Activated CD4-positive, alpha-beta T cell treated with anti-CD3 and anti-CD28 coated beads for 36 hours (primary cell): ENCODE measurements around the gene PHF21B. TPM values are rescaled to one million over a fixed set of nuclear protein-coding genes. Genes with fewer than 3 reads are reported as not detected.

Experiments used
- ATAC-seq: fragments of 200-7000 bp; cut with Tn5 transposase; one replicate; pipeline ENCODE4 v1.10.0; 2021; ENCODE audit warnings: mild to moderate bottlenecking, moderate library complexity
- CTCF ChIA-PET: fragments of 350-600 bp; sonication (Branson Sonifier 250); formaldehyde crosslinking; loops from one replicate; lab custom pipeline; 2021; ENCODE audit warnings: antibody characterized with exemption; lab: Charles Lee
- POLR2A ChIA-PET: fragments of 350-600 bp; sonication (Branson Sonifier 250); formaldehyde crosslinking; loops from one replicate; lab custom pipeline; 2021; ENCODE audit warnings: antibody characterized with exemption, inconsistent platforms; lab: Charles Lee
- DNase-seq: peaks from one replicate; pipeline ENCODE4 v3.0.0-alpha.2; 2020
- H3K27ac Mint-ChIP-seq: one replicate; pipeline ENCODE4 v1.8.0; 2021; ENCODE audit warnings: mixed read lengths
- H3K27me3 Mint-ChIP-seq: one replicate; pipeline ENCODE4 v1.8.0; 2021; ENCODE audit warnings: mixed read lengths
- H3K36me3 Mint-ChIP-seq: one replicate; pipeline ENCODE4 v1.8.0; 2021; ENCODE audit warnings: low read depth, mixed read lengths
- H3K4me1 Mint-ChIP-seq: one replicate; pipeline ENCODE4 v1.8.0; 2021; ENCODE audit warnings: mixed read lengths
- H3K4me3 Mint-ChIP-seq: one replicate; pipeline ENCODE4 v1.8.0; 2021; ENCODE audit warnings: mild to moderate bottlenecking, moderate library complexity, mixed read lengths
- H3K9me3 Mint-ChIP-seq: one replicate; pipeline ENCODE4 v1.8.0; 2021; ENCODE audit warnings: low read depth, mixed read lengths
- intact Hi-C, 2 experiments: fragments of 100-400 bp; cut with DNase I in 1 of 2; cut with micrococcal nuclease in 1 of 2; formaldehyde crosslinking; loops; one replicate each; pipeline versions ENCODE4 v1.14.2 to v1.15.1; 2022 to 2024; cut with DNase I, micrococcal nuclease
- total RNA-seq, 2 experiments: library from RNA; stranded (reverse); gene quantifications; one replicate each; pipeline ENCODE4 v1.2.3, GENCODE V29; 2021

PHF21B gene
- total RNA-seq, 2 experiments from 2014 or later = not detected

DNA sequence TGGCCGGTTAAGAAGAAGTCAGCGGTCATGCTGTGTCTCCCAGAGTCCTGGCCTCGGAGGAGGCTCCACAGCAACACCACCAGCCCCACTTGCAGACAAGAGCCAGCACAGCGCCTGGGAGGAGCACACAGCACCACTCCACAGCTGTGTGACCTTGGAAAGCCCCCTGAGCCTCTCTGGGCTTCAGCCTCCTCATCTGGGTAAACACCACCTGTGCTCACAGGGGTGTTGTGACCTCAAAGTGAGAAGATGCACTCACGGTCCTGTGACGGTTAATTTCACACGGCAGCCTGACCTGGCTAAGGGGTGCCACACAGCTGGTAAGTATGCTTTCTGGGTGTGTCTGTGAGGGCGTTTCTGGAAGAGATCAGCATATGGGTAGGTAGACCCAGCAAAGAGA, 54.7 kb downstream of the PHF21B start:
- Mint-ChIP-seq H3K4me1 (no peaks in the 10 kb centered on the region), H3K36me3 (no peaks in the 10 kb centered on the region), H3K27me3 (peaks cover 3% of the 10 kb centered on the region), H3K27ac (no peak overlapping the region), H3K4me3 (no peak overlapping the region), H3K9me3 (peaks cover 4% of the 10 kb centered on the region)
- POLR2A ChIA-PET = no interaction called here
- CTCF ChIA-PET = interaction anchor here (0.5 to 1.5 kb wide), 3 partner anchors 15 to 945 kb away, joined by 3 read pairs; no protein-coding TSS in a partner anchor
- ATAC-seq (no peak), DNase-seq (no peak)
- intact Hi-C loops = no loop called here

DNA sequence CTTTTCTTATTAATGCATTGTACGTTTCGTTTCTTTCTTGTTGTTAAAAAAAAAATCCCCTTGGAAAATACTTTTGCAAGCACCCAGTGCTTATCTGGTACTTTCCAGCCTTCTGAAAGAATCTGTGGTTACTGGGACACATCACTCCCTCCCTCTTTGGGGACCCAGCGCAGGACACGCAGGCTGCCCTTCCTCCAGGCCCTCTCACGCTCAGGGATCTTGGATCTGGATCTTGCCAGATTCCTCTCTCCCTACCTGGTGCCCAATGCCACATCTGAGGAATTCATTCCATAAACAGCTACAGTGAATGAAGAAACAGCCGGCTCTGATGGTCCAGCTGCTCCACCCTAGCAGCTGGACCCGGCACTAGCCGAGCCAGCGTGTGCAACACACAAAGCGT, 55.7 kb downstream of the PHF21B start:
- no peak overlapping the region for H3K4me3 Mint-ChIP-seq
- DNase-seq (no peak), ATAC-seq (no peak)
- H3K27ac Mint-ChIP-seq = no peak overlapping the region
- peaks cover 4% of the 10 kb centered on the region for H3K9me3 Mint-ChIP-seq
- H3K36me3 Mint-ChIP-seq = no peaks in the 10 kb centered on the region
- H3K4me1 Mint-ChIP-seq = no peaks in the 10 kb centered on the region
- intact Hi-C loops = no loop called here
- H3K27me3 Mint-ChIP-seq = peaks cover 3% of the 10 kb centered on the region
- CTCF ChIA-PET = interaction anchor here (0.6 to 1.5 kb wide), 3 partner anchors 13 to 21 kb away, joined by 3 to 4 read pairs (median 3); no protein-coding TSS in a partner anchor
- POLR2A ChIA-PET = no interaction called here

DNA sequence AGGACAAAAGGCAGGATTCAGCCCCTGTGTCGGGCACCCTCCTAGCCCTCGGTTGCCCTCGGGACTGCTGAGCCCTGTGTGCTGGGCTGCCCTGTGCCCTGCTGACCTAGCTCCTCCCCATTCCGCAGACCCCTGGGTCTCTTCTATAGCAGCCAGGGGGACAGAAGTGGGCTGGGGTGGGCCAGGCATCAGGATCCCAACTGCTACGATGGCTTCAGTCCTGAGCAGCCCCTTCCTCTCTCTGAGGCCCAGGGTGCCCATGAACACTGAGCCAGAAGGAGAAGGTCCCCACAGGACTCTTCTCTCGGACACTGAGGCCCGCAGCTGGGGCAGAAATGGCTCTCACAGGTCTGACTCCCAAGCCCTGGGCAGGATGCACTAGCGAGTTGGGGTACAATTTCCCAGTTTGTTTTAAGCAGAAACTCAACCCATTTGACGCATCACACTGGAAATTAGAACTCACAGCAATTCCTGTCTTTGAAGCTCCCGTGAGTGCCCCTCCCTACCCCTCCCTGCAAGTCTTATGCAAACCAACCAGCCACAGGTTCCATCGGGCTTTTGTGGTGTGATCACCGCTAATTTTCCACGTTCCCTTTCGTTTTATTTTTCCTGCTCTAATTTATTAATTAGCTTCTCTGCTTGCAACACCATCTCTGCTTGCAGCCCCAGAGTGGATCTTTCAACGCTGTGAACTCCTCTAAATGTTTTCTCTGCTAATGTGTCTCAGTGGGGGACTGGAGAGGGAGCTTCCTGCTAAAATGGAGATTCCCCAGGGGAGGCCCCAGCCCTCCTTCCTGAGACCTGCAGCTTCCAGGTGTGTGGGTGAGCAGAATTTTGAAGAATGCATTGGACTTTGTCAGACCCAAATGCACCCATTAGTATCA, 56.7 kb downstream of the PHF21B start:
- Mint-ChIP-seq H3K36me3 (no peaks in the 10 kb centered on the region), H3K27ac (no peak overlapping the region), H3K4me3 (no peak overlapping the region), H3K9me3 (peaks cover 4% of the 10 kb centered on the region), H3K4me1 (no peaks in the 10 kb centered on the region), H3K27me3 (no peaks in the 10 kb centered on the region)
- POLR2A ChIA-PET = no interaction called here
- CTCF ChIA-PET = interaction anchor here (0.6 to 1.3 kb wide), 2 partner anchors 22 to 738 kb away, joined by 3 to 4 read pairs; no protein-coding TSS in a partner anchor
- ATAC-seq (no peak), DNase-seq (no peak)
- intact Hi-C loops = no loop called here

DNA sequence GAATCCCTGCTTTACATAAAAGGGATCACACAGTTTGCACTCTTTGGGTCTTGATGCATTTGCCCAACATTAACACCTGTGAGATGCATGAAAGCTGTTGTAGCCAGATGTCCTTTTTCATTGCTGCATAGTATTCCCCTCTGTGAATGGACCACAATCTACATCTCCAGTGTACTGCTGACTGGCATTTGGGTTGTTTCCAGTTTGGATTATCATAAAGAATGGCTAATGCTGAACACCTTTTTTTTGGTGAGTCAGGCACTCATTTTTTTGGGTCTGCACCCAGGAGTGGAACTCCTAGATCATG, 58.3 kb downstream of the PHF21B start:
- no peak for DNase-seq
- Mint-ChIP-seq H3K4me1 (no peaks in the 10 kb centered on the region), H3K4me3 (no peak overlapping the region), H3K9me3 (peaks cover 4% of the 10 kb centered on the region), H3K36me3 (no peaks in the 10 kb centered on the region), H3K27ac (no peak overlapping the region), H3K27me3 (peaks cover 1% of the 10 kb centered on the region)
- intact Hi-C loops = no loop called here
- CTCF ChIA-PET = no interaction called here
- POLR2A ChIA-PET = no interaction called here
- ATAC-seq = no peak

DNA sequence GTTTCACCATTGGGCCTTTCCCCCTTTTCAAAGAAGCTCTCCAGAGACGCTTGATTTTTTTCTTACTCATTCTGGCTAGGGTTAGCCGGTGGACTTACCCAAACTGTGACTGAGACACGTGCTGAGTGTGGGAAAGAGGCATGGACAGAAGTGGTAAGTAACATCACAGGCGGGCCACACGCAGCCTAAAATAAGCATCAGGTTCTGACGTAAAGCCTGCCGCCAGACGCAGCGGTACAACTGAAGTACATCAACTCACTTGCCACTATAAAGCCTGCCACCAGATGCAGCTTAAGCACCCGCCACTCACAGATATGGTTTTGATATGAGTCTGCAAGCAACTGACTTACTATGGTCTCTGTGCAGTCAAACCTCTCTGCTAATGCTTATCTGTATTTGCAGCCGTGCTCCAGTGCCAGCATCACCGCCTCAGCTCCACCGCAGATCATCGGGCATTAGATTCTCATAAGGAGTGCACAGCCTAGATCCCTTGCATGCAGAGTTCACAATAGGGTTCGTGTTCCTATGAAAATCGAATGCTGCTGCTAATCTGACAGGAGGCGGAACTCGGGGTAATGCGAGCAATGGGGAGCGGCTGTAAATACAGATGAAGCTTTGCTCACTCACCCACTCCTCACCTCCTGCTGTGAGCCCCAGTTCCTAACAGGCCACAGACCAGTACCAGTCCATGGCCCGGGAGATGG, 58.8 kb downstream of the PHF21B start:
- no peak overlapping the region for H3K4me3 Mint-ChIP-seq
- H3K27me3 Mint-ChIP-seq = peaks cover 4% of the 10 kb centered on the region
- POLR2A ChIA-PET = interaction anchor here (0.6 kb wide), 1 partner anchor 210 kb away, joined by 3 read pairs; no protein-coding TSS in a partner anchor
- ATAC-seq (no peak), DNase-seq (no peak)
- no peaks in the 10 kb centered on the region for H3K36me3 Mint-ChIP-seq
- intact Hi-C loops = no loop called here
- CTCF ChIA-PET = no interaction called here
- no peak overlapping the region for H3K27ac Mint-ChIP-seq
- H3K9me3 Mint-ChIP-seq = peaks cover 4% of the 10 kb centered on the region
- no peaks in the 10 kb centered on the region for H3K4me1 Mint-ChIP-seq

DNA sequence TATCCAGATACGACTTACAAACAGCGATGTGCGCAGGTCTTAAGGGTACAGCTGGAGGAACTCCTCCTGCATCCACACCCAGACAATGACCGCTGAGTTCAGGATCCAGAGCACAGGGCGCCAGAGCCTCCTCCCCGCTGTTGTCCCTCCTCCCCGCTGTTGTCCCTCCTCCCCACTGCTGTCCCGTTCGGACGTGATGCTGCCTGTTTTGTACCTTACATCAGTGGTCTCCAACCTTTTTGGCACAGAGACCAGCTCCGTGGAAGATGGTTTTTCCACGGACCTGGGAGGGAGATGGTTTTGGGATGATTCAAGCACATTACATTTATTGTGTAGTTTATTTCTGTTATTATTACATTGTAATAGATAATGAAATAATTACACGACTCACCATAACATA, 62.0 kb downstream of the PHF21B start:
- DNase-seq (no peak), ATAC-seq (no peak)
- no peak overlapping the region for H3K27ac Mint-ChIP-seq
- H3K9me3 Mint-ChIP-seq = peaks cover 4% of the 10 kb centered on the region
- intact Hi-C loops = no loop called here
- H3K4me3 Mint-ChIP-seq = no peak overlapping the region
- peaks cover 4% of the 10 kb centered on the region for H3K27me3 Mint-ChIP-seq
- POLR2A ChIA-PET = interaction anchor here (0.7 kb wide), 1 partner anchor 537 kb away, joined by 4 read pairs; no protein-coding TSS in a partner anchor
- H3K36me3 Mint-ChIP-seq = no peaks in the 10 kb centered on the region
- CTCF ChIA-PET = interaction anchor here (0.7 kb wide), 1 partner anchor 13 kb away, joined by 4 read pairs; no protein-coding TSS in a partner anchor
- H3K4me1 Mint-ChIP-seq = no peaks in the 10 kb centered on the region

DNA sequence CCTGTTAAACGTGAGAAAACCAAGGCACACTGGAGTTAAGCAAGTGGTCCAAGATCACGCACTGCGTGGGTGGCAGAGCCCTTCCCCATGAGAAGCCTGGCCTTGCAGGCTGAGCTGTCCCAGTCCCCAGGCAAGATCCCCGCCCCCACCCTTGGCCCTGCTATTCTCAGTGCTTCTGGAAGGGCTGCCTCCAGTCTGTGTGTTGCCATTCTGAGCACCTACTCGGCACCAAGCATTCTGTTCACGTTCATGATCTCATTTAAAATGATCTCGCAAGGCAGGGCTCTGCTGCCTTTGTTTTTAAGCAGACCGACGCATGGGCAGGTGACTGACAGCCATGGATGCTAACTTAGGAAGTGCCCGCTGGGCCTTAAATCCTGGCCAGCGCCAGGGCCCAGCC, 62.8 kb downstream of the PHF21B start:
- Mint-ChIP-seq H3K27me3 (peaks cover 4% of the 10 kb centered on the region), H3K4me3 (no peak overlapping the region), H3K4me1 (no peaks in the 10 kb centered on the region), H3K27ac (no peak overlapping the region), H3K9me3 (peaks cover 4% of the 10 kb centered on the region), H3K36me3 (no peaks in the 10 kb centered on the region)
- ATAC-seq (no peak), DNase-seq (no peak)
- intact Hi-C loops = no loop called here
- ChIA-PET POLR2A (no interaction called here), CTCF (no interaction called here)

DNA sequence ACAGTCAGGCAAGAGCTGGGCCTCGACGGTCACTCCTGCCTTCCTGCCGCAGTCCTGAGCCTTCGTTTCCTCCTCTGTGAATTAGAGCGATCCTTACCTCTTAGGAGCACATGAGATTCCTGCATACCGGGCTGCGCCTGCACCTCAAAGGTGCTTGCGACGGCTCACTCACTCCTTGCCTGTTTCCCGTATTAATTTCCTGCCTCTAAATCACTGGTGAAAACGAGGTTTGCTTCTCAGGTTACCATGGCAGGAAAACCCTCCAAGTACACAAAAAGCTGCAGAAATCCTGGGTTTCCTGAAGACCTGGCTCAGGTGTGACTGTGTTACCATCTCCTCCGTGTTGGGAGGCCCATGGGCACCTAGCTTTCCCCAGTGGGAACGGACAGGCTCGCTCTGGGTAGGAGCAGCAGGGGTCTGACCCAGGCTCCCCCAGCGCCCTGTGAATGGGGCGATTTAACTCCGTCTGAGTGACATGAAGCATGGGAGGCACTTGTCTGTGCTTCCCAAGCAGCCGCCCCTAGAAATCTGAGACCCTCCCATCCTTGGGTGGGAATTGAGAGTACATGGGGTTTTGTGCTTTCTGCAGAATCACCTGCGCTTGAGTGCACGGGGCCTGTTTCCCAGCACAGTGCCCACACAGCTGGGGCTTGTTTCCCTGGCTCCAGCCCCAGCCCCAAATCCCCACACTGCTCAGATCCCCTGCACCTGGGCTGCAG, 64.8 kb downstream of the PHF21B start:
- CTCF ChIA-PET = no interaction called here

DNA sequence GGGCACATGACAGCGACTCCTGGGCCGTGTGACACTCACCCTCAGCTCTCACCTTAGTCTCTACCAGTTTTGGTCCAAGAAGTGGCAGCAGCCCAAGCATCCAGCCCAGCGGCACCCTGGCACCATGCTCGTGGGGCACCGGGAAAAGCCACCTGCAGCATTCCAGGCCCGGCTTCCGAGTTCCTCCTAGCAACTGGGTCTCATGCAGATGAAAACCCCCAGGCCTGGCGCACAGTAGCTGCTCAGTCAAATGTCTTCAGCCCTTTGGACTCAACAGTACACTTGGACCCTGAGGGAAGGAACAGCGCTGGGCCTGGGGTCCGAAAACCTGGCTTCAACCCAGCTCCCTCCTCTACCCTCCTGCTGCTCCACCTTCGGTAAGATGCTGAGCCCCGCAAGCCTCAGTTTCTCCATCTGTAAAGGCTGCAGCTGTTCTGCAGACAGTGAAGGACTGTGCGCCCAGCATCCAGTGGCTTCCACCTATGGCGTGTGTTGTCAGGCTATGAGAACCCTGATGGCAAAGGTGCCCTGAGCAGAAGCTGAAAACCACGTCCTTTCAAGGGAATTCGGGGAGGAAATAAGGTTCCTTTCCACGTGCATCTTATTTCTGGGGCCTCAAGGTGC, 66.0 kb downstream of the PHF21B start:
- ATAC-seq (no peak), DNase-seq (no peak)
- no peak overlapping the region for H3K4me3 Mint-ChIP-seq
- no peaks in the 10 kb centered on the region for H3K9me3 Mint-ChIP-seq
- intact Hi-C loops = no loop called here
- no peaks in the 10 kb centered on the region for H3K36me3 Mint-ChIP-seq
- H3K27ac Mint-ChIP-seq = no peak overlapping the region
- POLR2A ChIA-PET = no interaction called here
- CTCF ChIA-PET = no interaction called here
- H3K4me1 Mint-ChIP-seq = no peaks in the 10 kb centered on the region
- H3K27me3 Mint-ChIP-seq = peaks cover 4% of the 10 kb centered on the region

More for the DNA sequence above, 64.8 kb downstream of the PHF21B start:
- Mint-ChIP-seq H3K27me3 (peaks cover 4% of the 10 kb centered on the region), H3K27ac (no peak overlapping the region), H3K36me3 (no peaks in the 10 kb centered on the region), H3K4me1 (no peaks in the 10 kb centered on the region), H3K9me3 (no peaks in the 10 kb centered on the region), H3K4me3 (no peak overlapping the region)
- ATAC-seq (no peak), DNase-seq (no peak)
- intact Hi-C loops = no loop called here
- POLR2A ChIA-PET = no interaction called here

DNA sequence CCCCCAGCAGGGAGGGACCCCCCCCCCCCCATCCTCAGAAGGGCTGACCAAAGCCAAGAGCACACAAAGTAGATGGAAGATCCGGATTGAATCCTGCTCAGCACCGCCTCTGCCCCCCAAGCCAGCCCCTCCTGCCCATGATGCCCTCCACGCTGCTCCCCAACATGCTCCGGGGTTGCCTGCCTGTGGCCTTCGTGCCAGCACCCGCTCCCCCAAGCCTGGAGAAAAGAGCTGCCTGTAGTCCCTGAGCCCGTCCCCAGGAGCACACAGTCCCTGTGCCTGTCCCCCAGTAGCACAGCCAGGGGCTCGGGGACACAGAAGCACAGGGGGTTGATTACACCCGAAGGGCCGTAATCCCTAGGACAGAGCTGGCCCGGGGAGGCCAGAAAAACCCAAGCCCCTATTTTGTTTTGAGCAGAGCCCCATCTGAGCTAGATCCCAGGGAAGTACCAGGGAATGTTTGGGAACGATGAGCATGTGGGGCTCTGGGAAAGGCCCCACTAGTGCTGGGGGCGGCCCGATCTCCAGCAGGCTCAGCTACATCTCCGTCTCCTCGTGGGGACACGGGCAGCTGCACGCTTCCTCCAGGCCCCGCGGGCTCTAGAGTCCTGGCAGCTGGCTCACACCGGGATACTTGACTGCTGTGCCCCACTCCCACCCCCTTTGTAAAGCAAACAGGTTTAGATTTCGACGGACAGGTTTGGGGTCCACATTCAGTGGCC, 66.7 kb downstream of the PHF21B start:
- ChIA-PET POLR2A (no interaction called here), CTCF (no interaction called here)
- Mint-ChIP-seq H3K27ac (no peak overlapping the region), H3K27me3 (peaks cover 4% of the 10 kb centered on the region), H3K9me3 (no peaks in the 10 kb centered on the region), H3K36me3 (no peaks in the 10 kb centered on the region), H3K4me1 (no peaks in the 10 kb centered on the region), H3K4me3 (no peak overlapping the region)
- intact Hi-C loops = no loop called here
- ATAC-seq (no peak), DNase-seq (no peak)

DNA sequence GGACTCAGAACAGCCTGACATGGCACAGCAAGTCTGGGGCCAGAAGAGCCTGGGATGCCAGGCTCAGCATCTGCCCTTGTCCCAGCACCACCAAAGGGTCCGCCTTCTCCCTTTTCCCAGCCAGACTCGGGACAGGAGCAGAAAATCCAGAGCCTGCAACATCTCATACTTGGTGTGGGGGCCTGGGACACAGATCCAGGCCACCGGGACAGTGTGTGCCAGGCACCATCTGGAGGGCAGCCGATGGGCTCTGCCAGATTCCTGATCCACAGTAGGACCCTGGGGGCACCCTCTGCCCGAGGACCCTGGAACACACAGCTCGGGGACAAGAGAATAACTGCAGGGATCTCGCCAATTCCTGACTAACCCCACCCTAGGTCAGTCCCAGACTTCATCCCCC, 67.7 kb downstream of the PHF21B start:
- Mint-ChIP-seq H3K27me3 (peaks cover 4% of the 10 kb centered on the region), H3K9me3 (no peaks in the 10 kb centered on the region), H3K4me3 (no peak overlapping the region), H3K27ac (no peak overlapping the region), H3K36me3 (no peaks in the 10 kb centered on the region), H3K4me1 (no peaks in the 10 kb centered on the region)
- ATAC-seq (no peak), DNase-seq (no peak)
- ChIA-PET POLR2A (no interaction called here), CTCF (no interaction called here)
- intact Hi-C loops = no loop called here
